GM18861 (cell line): Measurements from ENCODE around the gene TSPAN2.

Experiments used
- ATAC-seq: cut with Tn5 transposase; IDR thresholded peaks from one replicate; pipeline ENCODE4 v1.9.1; 2021; ENCODE audit not compliant: unreplicated experiment

TSPAN2 gene

DNA sequence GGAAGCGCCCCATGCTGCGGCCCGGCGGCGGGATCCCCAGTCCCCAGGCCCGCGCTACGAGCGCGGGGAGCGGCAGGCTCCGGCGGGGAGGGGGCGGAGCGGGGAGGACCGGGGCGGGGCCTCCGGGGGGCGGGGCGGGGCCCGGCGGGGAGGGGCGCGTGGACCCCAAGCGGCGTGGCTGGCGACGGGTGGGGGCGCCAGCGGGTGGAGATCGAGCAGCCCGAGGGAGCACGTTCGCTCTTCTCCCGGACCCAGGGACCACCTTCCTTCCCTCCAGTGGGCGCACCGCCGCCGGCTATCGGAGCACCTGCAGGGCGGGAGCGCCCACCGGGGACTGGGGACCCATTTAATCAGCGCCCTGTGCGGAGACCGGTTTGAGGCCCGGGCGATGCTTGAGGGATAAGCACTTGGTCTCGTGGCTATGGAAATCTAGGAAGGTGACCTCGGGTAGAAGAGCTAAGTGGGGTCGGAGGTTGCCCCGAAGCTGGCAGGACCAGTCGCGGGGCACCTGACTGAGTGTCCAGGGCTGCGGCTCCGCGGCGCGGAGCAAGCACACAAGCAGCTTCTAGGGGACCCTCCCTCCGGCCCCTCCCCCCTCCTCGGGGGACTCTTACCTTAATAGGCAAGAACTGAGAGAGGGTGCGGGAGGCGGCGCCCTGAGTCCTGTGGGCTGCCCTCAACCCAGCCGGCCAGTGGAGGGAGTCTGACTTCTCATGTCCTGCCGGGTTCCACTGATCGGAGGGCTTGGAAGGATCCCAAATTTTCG is at the start of gene TSPAN2:
Gene TSPAN2 (minus strand): TSS at position 84 of the 766 bp plus-strand sequence. CDS start 71 bp downstream, at position 13.
- no peak for ATAC-seq

DNA sequence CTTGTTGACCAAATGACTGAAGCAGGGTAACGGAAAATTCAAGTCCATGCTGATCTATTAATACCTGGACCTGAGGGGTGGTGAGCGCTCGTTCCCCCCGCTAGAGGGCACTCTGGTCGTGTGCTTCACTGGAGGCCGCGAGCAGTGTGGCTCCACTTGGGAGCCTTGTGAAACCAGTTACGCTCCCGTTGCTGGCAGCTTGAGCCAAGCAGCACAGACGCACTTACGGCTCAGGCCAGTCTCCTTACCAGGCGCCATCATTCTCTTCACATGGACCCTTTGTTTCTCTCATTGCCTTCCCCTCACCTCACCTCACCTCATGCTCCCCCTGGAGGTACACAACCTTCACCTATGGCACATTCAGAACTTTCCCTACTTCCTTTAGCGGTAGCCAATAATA is 49.7 kb upstream of the TSPAN2 start:
- ATAC-seq = peak; percentile 81

DNA sequence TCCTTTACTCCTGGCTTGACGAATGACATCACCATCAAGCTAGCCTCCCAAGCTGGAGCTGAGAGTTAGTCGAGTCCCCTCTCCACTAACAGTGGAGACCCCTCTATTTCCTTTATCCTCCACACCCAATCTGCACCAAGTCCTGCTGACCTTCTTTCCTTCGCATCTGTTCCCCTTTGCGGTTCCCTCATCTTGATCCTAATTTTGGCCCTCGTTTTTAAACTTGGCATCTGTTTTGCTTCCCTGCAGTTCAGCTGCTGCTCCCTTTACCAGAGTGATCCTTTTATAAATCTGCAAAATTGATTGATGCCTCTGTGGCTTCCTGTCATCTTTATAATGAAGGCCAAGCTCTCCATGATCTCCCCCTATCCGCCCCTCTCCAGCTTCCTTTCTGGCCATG is 49.0 kb upstream of the TSPAN2 start:
- no peak for ATAC-seq

DNA sequence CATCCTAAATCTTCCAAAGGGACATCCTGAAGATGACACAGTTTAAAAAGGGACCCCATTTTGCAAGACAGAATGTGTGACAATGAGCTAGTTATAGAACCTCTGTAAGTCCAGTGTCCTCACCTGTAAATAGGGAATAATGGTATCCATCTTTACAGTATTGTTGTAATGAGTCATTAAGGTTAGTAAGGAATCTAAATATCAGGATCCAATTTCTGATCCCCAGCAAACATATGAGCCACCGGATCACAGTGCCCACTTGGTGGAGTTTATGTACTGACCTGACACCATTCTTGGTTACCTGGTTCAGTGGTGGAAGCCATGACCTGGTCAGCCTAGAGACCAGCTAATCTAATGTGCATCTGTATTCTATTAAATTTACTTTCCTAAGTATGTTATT is 47.9 kb upstream of the TSPAN2 start:
- no peak for ATAC-seq

DNA sequence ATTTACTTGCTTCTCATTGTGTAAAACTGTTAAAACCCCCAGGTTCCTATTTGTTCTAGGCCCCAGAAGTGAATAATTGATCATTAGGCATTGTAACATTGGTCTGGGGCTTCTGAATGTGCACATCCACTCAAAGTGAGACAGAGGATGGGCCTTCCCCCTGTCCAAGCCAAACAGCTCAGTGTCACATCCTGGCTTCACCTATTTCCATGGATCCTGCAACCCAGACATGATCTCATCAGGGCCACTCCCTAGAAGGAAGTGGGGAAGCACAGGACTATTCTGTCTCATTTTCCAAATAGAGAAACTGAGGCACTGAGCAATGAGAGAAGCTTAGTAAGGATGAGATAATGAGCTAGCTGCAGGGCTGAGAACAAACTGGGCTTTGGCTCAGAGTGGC is 47.4 kb upstream of the TSPAN2 start:
- ATAC-seq = no peak

DNA sequence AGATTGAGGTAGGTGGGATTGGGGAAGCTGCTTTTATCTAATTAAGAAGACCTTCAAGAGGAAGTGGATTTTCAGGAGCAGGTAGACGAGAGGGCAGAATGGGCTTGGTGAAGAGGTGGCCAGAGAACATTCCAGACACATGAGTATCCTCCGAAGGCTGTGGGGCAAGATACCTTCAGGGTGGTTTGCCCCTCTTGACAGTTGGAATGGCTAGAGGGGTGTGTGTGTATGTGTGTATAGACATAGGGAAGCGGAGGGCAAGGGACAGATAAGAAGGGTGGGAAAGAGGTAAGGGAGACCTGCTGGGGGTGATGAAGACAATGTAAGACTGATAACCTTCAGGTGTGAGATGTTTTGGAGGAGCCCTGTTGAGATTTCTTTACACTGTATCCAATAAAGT is 46.8 kb upstream of the TSPAN2 start:
- ATAC-seq = no peak

DNA sequence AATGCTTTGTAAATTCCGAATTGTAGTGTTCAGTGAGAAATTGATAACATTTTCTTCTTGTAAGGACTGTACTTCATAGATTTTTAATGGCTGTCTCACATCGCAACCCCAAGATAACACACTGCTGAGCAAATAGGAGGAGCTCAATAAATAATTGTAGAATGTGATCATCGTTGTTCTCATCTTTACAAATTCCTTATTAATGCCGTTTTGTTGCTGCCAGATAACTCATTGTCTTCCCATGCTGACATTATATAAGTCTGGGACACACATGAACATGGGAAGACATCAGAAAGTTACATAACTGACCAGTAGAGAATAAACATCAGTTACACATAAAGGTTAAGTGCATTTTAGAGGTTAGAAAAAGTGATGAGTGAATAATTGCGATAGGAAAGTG is 46.4 kb upstream of the TSPAN2 start:
- ATAC-seq = no peak

DNA sequence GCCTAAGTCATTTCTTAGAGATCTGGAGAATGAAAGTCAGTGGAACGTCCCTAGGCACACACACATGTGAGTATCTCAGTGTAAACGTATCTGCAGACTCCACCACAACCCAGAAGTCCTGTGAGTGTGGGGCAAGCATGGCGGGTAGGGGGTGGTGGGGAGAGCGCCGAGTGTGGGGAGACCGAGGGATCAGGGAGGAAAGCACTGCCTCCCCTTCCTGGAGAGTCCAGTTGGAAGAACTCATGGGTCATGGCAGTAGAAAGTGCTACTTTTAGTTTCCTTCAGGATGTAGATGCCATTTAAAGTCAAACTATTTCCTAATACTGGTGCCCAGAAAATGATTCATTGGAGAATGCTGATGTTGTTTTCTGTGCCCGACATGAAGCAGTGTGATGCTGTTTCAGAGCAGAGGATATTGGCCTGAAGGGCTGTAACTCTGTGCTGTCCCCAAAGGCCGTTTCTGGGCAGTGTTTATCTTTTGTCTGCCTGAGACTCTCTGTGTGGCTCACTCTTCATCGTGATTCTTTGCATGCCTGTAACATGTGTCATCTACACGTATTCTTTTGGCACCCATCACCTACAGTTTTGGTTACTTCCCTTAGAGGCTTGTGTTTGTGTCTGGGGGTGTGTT is 45.7 kb upstream of the TSPAN2 start:
- ATAC-seq = no peak

DNA sequence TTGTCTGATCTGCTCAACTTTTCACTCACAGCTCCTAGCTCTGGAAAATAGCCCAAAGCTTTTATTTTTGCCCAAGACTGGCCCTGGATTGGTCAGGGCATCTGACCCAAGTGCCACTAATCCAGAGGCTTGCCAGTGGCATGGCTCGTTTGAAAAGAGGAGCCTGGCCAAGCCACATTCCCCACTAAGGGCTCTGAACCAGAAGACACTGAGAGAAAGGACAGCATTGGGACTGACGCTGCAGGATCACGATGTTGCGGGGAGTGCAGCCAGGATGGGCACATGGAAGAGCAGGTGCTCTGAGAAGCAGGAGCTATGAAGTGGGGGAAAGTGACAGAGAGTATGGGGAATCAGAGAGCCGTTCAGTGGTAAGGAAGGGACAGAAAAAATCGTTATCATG is 44.9 kb upstream of the TSPAN2 start:
- no peak for ATAC-seq

DNA sequence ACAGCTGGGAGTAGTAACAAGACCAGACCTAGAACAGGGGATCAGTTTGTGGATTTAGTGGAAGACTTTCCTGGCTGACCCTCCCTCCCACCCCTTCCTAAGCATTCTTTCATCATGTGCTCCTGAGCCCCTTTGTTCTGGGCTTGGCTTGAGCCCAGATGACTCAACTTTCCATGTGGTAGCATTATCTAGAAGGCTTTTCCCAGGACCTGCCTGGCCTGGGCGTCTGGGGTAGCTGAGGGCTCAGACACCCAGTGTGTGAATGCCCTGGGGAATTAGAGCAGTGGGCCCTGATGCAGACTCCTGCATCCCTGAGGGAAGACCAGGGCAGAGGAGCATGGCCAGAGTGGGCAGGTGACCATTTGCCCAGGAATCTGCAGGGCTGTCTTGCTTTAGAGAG is 44.1 kb upstream of the TSPAN2 start:
- ATAC-seq = no peak

DNA sequence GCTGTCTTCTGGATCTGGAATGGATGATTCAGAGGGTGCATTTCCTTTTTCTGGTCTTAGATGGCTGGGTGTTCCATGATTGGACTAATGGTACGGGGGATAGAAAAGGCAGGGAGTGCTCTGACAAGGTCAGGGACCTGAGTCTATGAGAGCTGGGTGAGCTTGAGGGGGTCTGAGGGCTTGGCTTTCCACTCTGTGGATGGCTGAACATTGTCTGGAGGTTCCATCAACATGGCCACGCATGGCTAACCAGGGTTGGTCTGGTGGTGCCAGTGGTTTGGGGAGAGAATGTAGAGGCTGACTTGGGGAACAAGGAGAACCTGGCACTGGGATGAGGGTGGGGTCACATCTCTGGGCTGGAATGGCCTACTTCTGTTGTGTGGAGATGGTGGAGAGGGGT is 41.5 kb upstream of the TSPAN2 start:
- no peak for ATAC-seq

DNA sequence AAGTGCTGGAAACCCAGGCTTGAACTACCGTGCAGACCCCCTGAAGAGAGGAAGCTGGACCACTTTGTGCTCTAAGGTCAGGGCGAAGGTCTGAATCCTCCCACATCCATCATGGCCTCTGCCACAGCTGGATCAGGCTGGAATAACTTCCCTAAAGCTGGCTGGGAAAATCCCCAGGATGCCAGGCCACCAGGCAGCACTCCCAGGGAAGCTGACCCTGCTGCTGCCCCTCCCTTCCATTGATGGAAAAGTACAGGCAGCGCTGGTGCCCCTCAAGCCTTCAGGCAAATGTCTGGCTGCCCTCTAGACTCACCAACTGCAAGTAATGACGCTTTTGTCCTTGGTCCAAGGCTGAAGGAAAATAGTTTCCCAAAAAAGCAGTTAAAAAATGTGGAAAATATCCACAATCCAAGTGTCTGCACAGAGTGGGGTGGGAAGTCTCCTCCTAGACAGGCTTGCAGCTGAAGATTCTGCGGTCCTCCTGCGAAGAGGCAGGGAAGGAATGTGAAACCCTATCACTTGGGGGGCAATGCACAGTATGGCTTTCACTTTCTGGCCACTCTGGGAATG is 39.9 kb upstream of the TSPAN2 start:
- ATAC-seq = no peak

DNA sequence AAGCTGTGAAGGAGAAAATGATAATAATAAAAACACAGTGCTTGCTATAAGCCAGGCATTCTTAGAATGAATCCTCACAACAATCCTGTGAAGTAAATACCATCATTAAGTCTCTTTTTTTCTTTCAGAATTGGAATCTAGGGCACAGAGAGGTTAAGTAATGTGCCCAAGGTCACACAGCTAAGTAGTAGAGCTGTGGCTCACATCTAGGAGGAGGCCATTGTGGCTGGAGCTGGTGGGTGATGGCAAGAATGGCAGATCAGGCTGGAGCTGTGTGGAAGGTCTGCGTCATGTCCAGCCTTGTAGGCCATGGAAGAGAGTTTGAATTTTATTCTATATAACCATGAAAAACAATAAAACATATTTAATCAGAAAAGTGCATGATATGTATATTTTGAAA is 38.2 kb upstream of the TSPAN2 start:
- ATAC-seq = no peak

DNA sequence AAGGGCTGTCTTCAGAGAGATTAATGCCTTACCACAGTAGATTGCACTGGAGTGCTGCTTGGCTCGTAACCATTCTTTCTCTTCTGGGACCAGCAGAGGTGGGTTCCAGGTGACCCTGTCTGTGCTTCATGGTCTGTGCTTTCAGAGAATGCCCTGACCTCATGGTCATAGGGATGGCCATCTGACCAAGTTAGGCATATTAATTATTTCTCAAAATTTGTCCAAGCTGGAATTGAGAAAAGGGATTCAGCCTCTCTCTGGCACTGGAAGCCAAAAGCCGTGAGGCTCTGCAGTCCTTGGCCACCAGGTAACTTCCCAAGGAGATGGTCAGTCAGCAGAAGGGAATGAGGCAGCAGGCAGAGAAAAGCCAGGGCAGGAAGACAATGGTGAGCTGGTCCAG is 37.2 kb upstream of the TSPAN2 start:
- ATAC-seq = no peak

DNA sequence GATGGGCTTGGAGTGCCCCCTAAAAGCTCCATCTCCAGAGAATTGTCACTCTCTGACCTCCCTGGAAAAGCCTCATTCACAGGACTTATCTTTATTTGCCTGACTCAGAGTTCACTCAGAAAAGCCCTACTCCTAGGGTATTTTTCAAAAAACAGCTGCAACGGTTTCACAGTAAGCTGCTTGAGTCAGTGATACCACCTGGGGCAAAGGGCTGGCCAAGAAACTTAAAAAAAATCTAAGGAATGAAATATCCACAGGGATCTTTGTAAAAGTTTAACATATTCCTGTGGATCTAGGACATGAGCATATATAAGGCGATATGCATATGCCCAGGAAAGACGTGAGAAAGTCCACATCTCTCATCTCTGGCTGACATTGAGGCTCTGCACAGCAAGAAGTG is 33.8 kb upstream of the TSPAN2 start:
- no peak for ATAC-seq

DNA sequence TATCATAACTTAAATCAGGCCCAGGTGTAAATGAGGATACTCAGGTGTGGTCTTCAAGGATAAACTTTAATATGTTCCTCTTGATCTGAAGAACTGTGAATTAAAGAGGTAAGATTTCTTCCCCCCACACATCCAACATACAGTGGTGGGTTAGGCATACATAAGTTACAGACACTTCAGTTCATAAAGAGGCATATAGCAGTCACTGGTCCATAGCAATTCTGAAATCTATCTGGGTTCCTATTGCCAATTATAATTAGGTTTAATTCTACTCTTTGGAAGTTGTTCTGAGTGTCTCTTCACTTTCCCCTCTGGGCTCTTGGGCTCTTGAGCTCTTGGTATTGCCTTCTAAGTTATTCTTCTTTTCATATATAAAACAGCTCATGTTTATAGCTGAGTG is 32.5 kb upstream of the TSPAN2 start:
- no peak for ATAC-seq

DNA sequence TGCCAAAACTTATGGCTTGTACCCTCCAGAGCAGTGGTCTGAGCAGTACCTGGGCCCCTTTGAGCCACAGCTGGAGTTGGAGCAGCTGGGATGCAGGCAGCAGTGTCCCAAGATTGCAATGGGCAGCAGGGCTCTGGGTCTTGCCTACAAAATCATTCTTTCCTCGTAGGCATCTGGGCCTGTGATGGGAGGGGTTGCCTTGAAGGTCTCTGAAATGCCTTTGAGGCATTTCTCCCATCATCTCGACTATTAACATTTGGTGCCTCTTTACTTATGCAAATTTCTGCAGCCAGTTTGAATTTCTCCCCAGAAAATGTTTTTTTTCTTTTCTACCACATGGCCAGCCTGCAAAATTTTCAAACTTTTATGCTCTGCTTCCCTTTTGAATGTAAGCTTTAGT is 31.0 kb upstream of the TSPAN2 start:
- ATAC-seq = no peak

DNA sequence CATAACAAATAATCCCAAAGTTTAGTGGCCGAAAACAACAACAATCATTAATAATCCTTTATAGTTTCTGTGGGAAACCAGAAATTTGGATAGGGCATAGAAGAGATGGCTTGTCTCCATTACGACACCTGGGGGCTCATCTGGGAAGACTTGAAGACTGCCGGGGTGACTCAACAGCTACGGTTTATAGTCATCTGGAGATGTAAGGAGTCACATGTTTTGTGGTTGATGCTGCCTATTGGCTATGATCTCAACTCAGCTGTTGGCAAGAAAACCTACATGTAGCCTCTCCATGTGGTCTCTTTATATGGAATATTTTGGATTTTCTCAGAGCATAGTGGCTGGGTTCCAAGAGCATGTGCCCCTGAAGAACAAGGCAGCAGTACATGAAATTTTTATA is 29.3 kb upstream of the TSPAN2 start:
- no peak for ATAC-seq

DNA sequence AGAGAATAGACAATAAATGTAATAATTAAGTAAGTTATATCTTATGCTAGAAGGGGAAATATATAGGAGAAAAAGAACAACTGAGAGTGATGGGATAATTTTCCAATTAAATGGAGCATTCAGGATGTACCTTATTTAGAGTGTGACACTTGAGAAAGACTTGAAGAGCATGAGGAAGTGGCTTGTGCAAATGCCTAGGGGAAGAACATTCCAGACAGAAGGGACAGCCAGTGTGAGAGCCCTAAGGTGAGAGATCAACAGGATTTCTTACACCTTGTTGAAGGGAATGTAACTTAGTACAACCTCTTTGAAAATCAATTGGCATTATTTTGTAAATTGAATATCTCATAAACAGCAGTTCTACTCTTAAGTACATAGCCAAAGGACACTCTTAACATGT is 28.8 kb upstream of the TSPAN2 start:
- no peak for ATAC-seq

DNA sequence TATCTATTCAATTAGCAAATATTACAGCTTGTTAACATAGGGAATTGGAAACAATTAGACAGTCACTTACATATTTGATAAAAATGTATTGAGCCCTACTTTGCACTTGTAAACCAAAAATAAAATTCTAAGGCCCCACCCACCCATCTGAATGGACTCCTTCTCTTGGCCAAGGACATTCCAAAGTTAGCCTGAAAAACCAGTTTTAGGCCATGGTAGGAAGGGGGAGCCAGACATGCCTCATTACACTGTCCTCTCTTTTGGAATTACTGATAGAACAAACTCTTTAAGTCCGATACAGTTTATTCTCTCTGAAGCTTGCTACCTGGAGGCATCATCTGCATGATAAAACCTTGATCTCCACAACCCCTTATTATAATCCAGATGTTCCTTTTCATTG is 28.0 kb upstream of the TSPAN2 start:
- ATAC-seq = no peak

DNA sequence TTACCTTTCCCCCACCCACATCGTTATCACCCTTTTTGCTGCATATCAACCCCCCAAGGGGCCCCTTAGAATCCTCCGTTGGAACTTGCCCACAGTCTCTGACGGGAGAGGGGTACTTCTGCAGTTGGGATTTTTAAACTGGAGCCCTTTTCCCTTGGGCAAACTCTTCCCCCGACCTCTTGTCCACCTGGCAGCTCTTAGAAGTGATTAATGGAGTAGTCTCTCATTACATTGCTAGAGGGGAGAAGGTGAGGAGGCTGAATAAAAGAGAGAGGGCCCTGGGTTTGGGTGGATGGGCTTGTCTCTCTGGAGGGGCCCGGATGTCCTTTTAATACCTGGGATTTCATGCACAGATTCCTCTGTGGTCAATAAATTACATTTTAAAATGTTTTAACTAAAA is 27.2 kb upstream of the TSPAN2 start:
- ATAC-seq = no peak

DNA sequence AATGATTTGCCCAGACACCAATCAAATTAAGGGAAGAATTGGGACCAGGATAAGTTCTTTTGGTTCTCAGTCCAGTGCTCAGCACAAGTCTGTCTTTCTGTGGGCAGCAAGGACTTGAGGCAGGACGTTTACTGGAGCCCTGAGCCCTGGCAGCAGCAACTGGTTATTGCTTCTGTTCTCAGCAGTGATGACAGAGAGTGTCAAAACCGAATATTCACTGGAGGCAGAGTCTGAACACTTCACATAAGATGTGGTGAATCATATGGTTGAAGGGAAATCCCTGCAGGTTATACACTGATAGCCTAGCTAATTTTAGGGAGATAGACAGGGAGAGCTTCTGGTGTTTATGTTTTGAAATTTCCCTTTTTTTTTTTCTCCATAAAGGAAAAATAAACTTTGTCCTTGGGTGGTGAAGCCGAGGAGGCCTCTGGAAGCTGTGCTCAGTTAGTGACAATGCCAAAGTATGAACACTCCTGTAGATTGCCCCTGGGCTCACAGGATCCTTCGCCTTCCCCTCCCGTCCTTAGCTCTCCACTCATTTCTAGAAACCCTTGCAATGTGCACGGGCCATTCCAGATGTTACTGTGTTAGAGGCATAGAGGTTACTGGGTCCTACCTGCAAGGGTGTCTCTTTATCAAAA is 26.3 kb upstream of the TSPAN2 start:
- no peak for ATAC-seq
